ENCODE measurements around the gene ZDHHC11B.
"Not testable (repeated sequence)": the region's sequence is repeated elsewhere in the genome, so short reads cannot be mapped to it uniquely, and the experiment has no call there.

- TF ChIP-seq YY1 (IDR thresholded peaks at IDR 0.05; ENCODE audit: insufficient read depth, insufficient read length); ZNF274 (IDR thresholded peaks at IDR 0.05; ENCODE audit: low read depth, low read length): not testable (repeated sequence)
Measured at GRCh38 chr5:783049-783802, 1.3 kb downstream of the ZDHHC11B start.
